ENCODE data around the gene PNRC2.

DNA sequence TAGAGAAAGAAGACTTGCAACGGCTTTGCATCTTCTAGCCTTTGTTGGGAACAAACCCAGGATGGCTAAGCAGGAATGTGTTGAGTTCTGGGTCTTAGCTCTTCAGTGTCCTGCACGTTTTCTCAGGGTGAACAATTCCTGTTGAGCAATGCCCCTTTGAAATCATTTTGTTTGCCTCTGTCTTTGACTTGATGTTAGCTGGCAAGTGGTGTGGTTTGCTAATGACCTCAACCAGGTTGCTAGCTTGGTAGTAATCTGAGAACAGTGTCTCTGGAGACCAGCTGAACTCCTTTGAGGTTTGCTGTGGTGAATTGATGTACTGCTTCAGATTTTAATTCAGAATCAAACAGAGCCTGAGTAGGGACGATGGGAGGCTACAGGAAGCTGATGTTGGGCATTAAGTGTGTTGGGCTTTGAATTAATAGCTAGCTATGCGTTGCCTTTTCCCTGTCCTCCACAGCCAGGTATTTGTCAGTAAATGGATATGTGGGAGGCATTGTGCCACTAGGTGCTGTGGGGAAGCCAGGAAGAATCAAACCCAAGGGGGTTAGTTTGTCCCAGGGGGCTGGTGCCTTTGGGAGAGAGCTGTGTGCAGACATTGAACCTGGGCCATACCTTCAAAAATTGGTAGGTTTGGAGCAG is 43.8 kb downstream of the PNRC2 start:
- TF ChIP-seq, protein P1, sequence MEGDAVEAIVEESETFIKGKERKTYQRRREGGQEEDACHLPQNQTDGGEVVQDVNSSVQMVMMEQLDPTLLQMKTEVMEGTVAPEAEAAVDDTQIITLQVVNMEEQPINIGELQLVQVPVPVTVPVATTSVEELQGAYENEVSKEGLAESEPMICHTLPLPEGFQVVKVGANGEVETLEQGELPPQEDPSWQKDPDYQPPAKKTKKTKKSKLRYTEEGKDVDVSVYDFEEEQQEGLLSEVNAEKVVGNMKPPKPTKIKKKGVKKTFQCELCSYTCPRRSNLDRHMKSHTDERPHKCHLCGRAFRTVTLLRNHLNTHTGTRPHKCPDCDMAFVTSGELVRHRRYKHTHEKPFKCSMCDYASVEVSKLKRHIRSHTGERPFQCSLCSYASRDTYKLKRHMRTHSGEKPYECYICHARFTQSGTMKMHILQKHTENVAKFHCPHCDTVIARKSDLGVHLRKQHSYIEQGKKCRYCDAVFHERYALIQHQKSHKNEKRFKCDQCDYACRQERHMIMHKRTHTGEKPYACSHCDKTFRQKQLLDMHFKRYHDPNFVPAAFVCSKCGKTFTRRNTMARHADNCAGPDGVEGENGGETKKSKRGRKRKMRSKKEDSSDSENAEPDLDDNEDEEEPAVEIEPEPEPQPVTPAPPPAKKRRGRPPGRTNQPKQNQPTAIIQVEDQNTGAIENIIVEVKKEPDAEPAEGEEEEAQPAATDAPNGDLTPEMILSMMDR (IDR thresholded peaks at IDR 0.05; ENCODE audit: low read length): no peak
- TF ChIP-seq EZH2phosphoT487 (IDR thresholded peaks at IDR 0.05; ENCODE audit: low read length) (no peak), EZH2 (optimal IDR thresholded peaks at IDR 0.05; ENCODE audit: low read depth, low read length) (no peak)

Measured in MM.1S (cell line).